H9 (cell line): ENCODE results near the gene FBXO2. TPM values are rescaled to one million over a fixed set of nuclear protein-coding genes. Genes with fewer than 3 reads are reported as not detected.

ENCODE experiments used
- DNase-seq: peaks from one replicate; pipeline ENCODE4 v3.0.0-alpha.2; 2017
- H2AFZ ChIP-seq: one replicate; pipeline ENCODE4 v1.6.1; 2013; ENCODE audit warnings: mild to moderate bottlenecking, low read length, control low read depth, moderate library complexity
- H2AK5ac ChIP-seq: 2 replicates; pipeline ENCODE4 v1.6.1; 2013; ENCODE audit warnings: low read length, control low read depth, mixed read lengths; ENCODE audit not compliant: insufficient read length
- H2BK120ac ChIP-seq: one replicate; pipeline ENCODE4 v1.6.1; 2013; ENCODE audit warnings: low read depth, mild to moderate bottlenecking, low read length, control low read depth, inconsistent platforms; ENCODE audit not compliant: poor library complexity, severe bottlenecking
- H2BK12ac ChIP-seq: 2 replicates; pipeline ENCODE4 v1.6.1; 2013; ENCODE audit warnings: low read length, control low read depth, mixed read lengths, low read depth; ENCODE audit not compliant: insufficient read length
- H2BK15ac ChIP-seq: 2 replicates; pipeline ENCODE4 v1.6.1; 2013; ENCODE audit warnings: low read depth, low read length, control low read depth
- H2BK20ac ChIP-seq: one replicate; pipeline ENCODE4 v1.6.1; 2013; ENCODE audit warnings: low read depth, mild to moderate bottlenecking, low read length, control low read depth, inconsistent platforms; ENCODE audit not compliant: poor library complexity, severe bottlenecking
- H2BK5ac ChIP-seq: 2 replicates; pipeline ENCODE4 v1.6.1; 2013; ENCODE audit warnings: low read length, control low read depth, mixed read lengths; ENCODE audit not compliant: insufficient read length
- H3K14ac ChIP-seq: 2 replicates; pipeline ENCODE4 v1.6.1; 2013; ENCODE audit warnings: low read length, control low read depth; ENCODE audit not compliant: insufficient read depth
- H3K18ac ChIP-seq: 2 replicates; pipeline ENCODE4 v1.6.1; 2013; ENCODE audit warnings: low read depth, mild to moderate bottlenecking, mixed read lengths, low read length, control low read depth; ENCODE audit not compliant: insufficient read length
- H3K23ac ChIP-seq: 2 replicates; pipeline ENCODE4 v1.6.1; 2013; ENCODE audit warnings: low read length, control low read depth, mixed read lengths, low read depth; ENCODE audit not compliant: insufficient read length
- H3K23me2 ChIP-seq: 2 replicates; pipeline ENCODE4 v1.6.1; 2013; ENCODE audit warnings: low read depth, mild to moderate bottlenecking, mixed read lengths, low read length, control low read depth; ENCODE audit not compliant: insufficient read length, poor library complexity, severe bottlenecking
- H3K27ac ChIP-seq: 2 replicates; pipeline ENCODE4 v1.5.1; 2013; ENCODE audit warnings: low read length, control low read depth, mixed read lengths, low read depth; ENCODE audit not compliant: insufficient read length
- H3K27me3 ChIP-seq: 2 replicates; pipeline ENCODE4 v1.6.1; 2013; ENCODE audit warnings: low read length, control low read depth, inconsistent platforms; ENCODE audit not compliant: insufficient read depth
- H3K4ac ChIP-seq: 2 replicates; pipeline ENCODE4 v1.6.1; 2013; ENCODE audit warnings: low read depth, mild to moderate bottlenecking, control low read depth, inconsistent platforms, low read length, moderate library complexity
- H3K4me1 ChIP-seq: 2 replicates; pipeline ENCODE4 v1.6.1; 2013; ENCODE audit warnings: low read length, control low read depth, inconsistent platforms; ENCODE audit not compliant: insufficient read depth
- H3K4me2 ChIP-seq: 2 replicates; pipeline ENCODE4 v1.6.1; 2013; ENCODE audit warnings: low read length, control low read depth, mixed read lengths; ENCODE audit not compliant: insufficient read length, insufficient read depth
- H3K56ac ChIP-seq: 2 replicates; pipeline ENCODE4 v1.6.1; 2013; ENCODE audit warnings: low read depth, mild to moderate bottlenecking, mixed read lengths, low read length, control low read depth; ENCODE audit not compliant: insufficient read length
- H3K79me1 ChIP-seq: 2 replicates; pipeline ENCODE4 v1.6.1; 2013; ENCODE audit warnings: low read depth, mild to moderate bottlenecking, moderate library complexity, low read length, control low read depth, inconsistent platforms; ENCODE audit not compliant: insufficient read depth, poor library complexity, severe bottlenecking
- H3K79me2 ChIP-seq: 2 replicates; pipeline ENCODE4 v1.6.1; 2013; ENCODE audit warnings: low read length, control low read depth, inconsistent platforms; ENCODE audit not compliant: insufficient read depth
- H3K9ac ChIP-seq: 2 replicates; pipeline ENCODE4 v1.6.1; 2013; ENCODE audit warnings: low read length, control low read depth, mixed read lengths; ENCODE audit not compliant: insufficient read length; ENCODE audit errors: extremely low read depth
- H3K9me3 ChIP-seq: one replicate; pipeline ENCODE4 v1.6.1; 2013; ENCODE audit warnings: low read depth, low read length, inconsistent platforms; ENCODE audit not compliant: control insufficient read depth
- H3T11ph ChIP-seq: one replicate; pipeline ENCODE4 v1.6.1; 2013; ENCODE audit warnings: mild to moderate bottlenecking, low read length, control low read depth, inconsistent platforms
- H4K20me1 ChIP-seq: one replicate; pipeline ENCODE4 v1.6.1; 2013; ENCODE audit not compliant: control insufficient read depth, insufficient read length, insufficient read depth
- H4K5ac ChIP-seq: 2 replicates; pipeline ENCODE4 v1.6.1; 2013; ENCODE audit warnings: low read depth, mild to moderate bottlenecking, mixed read lengths, low read length, control low read depth; ENCODE audit not compliant: insufficient read length
- H4K8ac ChIP-seq: replicated peaks from 2 replicates; pipeline ENCODE4 v1.6.1; 2013; ENCODE audit warnings: low read length, control low read depth, mixed read lengths, low read depth; ENCODE audit not compliant: insufficient read length
- H4K91ac ChIP-seq: 2 replicates; pipeline ENCODE4 v1.6.1; 2013; ENCODE audit warnings: low read depth, mild to moderate bottlenecking, moderate library complexity, mixed read lengths, low read length, control low read depth; ENCODE audit not compliant: insufficient read length
- H3K27ac Mint-ChIP-seq, 3 experiments: 2 replicates in 2 of 3; 3 replicates in 1 of 3; pipeline ENCODE4 v1.8.0; 2020 to 2021; ENCODE audit warnings: mixed read lengths in 3 of 3, mild to moderate bottlenecking in 1 of 3, moderate library complexity in 1 of 3
- H3K27me3 Mint-ChIP-seq: 2 replicates; pipeline ENCODE4 v1.8.0; 2021; ENCODE audit warnings: low read depth, mild to moderate bottlenecking, moderate library complexity, mixed read lengths
- H3K36me3 Mint-ChIP-seq, 3 experiments: 2 replicates in 2 of 3; 3 replicates in 1 of 3; pipeline ENCODE4 v1.8.0; 2020 to 2021; ENCODE audit warnings: low read depth in 3 of 3, mixed read lengths in 3 of 3; ENCODE audit not compliant: insufficient read depth in 1 of 3
- H3K4me1 Mint-ChIP-seq, 2 experiments: 2 replicates each; pipeline ENCODE4 v1.8.0; 2020; ENCODE audit warnings: mixed read lengths in 2 of 2
- H3K4me3 Mint-ChIP-seq, 2 experiments: 2 replicates in 1 of 2; 3 replicates in 1 of 2; pipeline ENCODE4 v1.8.0; 2020 to 2021; ENCODE audit warnings: mild to moderate bottlenecking in 2 of 2, mixed read lengths in 2 of 2, moderate library complexity in 1 of 2
- H3K9me3 Mint-ChIP-seq, 2 experiments: 2 replicates in 1 of 2; 3 replicates in 1 of 2; pipeline ENCODE4 v1.8.0; 2020; ENCODE audit warnings: mild to moderate bottlenecking in 2 of 2, mixed read lengths in 2 of 2, moderate library complexity in 1 of 2
- CTCF ChIP-seq: fragments of 200-600 bp; sonication (generic); conservative IDR thresholded peaks from 3 replicates; pipeline ENCODE4 v1.8.0; 2021; ENCODE audit warnings: antibody characterized with exemption, mild to moderate bottlenecking
- WGBS: extraction: QIAGEN DNeasy Blood & Tissue Kit; methylation state at CpG from one replicate; pipeline ENCODE4 v1.1.7; 2013; ENCODE audit warnings: missing lambda C conversion rate, low lambda C conversion rate, mixed read lengths; ENCODE audit not compliant: insufficient read length; ENCODE audit errors: extremely low coverage; 5-methylcytosine and 5-hydroxymethylcytosine counted together
- total RNA-seq: library from RNA; stranded (reverse); gene quantifications from 2 replicates; pipeline ENCODE4 v1.2.1, GENCODE V29; 2021

The FBXO2 gene
- total RNA-seq, 1 experiment from 2014 or later = 28.9 TPM

- Histone ChIP-seq H3K9ac (no peak overlapping the region), H3K4me2 (peak overlapping the region; percentile 56), H2BK120ac (no peak overlapping the region), H3K23ac (no peak overlapping the region), H2BK12ac (no peak overlapping the region), H3T11ph (no peak overlapping the region), H3K23me2 (no peaks in the 10 kb centered on the region), H3K79me2 (no peaks in the 10 kb centered on the region), H4K91ac (no peak overlapping the region), H4K20me1 (no peaks in the 10 kb centered on the region), H3K4ac (no peak overlapping the region), H3K27ac (no peak overlapping the region), H3K9me3 (no peaks in the 10 kb centered on the region), H3K18ac (no peak overlapping the region), H2BK15ac (no peak overlapping the region), H4K8ac (no peak overlapping the region), H2AK5ac (no peak overlapping the region), H2BK20ac (no peak overlapping the region), H3K27me3 (no peaks in the 10 kb centered on the region), H3K14ac (0 out of 2 replicates have a peak overlapping the region, but pooled peaks have one; percentile 40), H3K79me1 (no peaks in the 10 kb centered on the region), H2BK5ac (no peak overlapping the region), H4K5ac (no peak overlapping the region), H3K4me1 (no peaks in the 10 kb centered on the region), H3K56ac (no peak overlapping the region), H2AFZ (no peak overlapping the region)
- no peak overlapping the region for H3K27ac Mint-ChIP-seq
- peak overlapping the region; percentile 52 to 73 for H3K4me3 Mint-ChIP-seq
- WGBS = no CpG with 5 or more reads among the region's 66 CpGs
- H3K4me1 Mint-ChIP-seq = no peaks in the 10 kb centered on the region
- peak; percentile 68 for DNase-seq
- H3K9me3 Mint-ChIP-seq = no peaks in the 10 kb centered on the region
- no peak; the same call in 2 of the 3 replicates for TF ChIP-seq CTCF
- peaks cover 14 to 53% (median 34%) of the 10 kb centered on the region in 3 experiments for H3K36me3 Mint-ChIP-seq
- H3K27me3 Mint-ChIP-seq = peaks cover 22% of the 10 kb centered on the region
These were observed 10.3 kb upstream of the FBXO2 start for GRCh38 chr1:11664336-11665065.
